ENCODE results near the gene G3BP2. TPM values are rescaled to one million over a fixed set of nuclear protein-coding genes. Genes with fewer than 3 reads are reported as not detected.
"Not testable (repeated sequence)": the region's sequence is repeated elsewhere in the genome, so short reads cannot be mapped to it uniquely, and the experiment has no call there.

G3BP2 gene
- polyA plus RNA-seq, 1 donor from 2014 or later: 332 TPM

DNA sequence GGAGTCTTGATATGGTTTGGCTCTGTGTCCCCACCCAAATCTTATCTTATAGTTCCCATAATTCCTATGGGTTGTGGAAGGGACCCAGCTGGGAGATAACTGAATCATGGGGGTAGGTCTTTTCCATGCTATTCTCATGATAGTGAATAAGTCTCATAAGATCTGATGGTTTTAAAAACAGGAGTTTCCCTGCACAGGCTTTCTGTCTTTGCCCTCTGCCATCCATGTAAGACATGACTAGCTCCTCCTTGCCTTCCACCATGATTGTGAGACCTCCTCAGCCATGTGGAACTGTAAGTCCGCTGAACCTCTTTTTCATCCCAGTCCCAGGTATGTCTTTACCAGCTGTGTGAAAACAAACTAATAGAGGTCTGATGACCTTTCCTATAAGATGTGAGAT lies 13.9 kb upstream of the G3BP2 start:
- not testable (repeated sequence) for H3K27me3 ChIP-seq (ENCODE audit: insufficient read depth, low read depth, low read length); H3K9me2 ChIP-seq (ENCODE audit: insufficient read depth, low read length); H3K9me3 ChIP-seq (ENCODE audit: low read length); H3K4me2 ChIP-seq (ENCODE audit: low read length); H3K4me3 ChIP-seq (ENCODE audit: low read length); H3K79me2 ChIP-seq (replicated peaks; ENCODE audit: insufficient read depth, low read length); H3F3A ChIP-seq (ENCODE audit: insufficient read depth, low read length, poor library complexity, severe bottlenecking); H3K27ac ChIP-seq (ENCODE audit: low read length); H2AFZ ChIP-seq (ENCODE audit: low read depth, low read length); H3K9ac ChIP-seq (ENCODE audit: low read length); H3K36me3 ChIP-seq (ENCODE audit: insufficient read depth, low read length); H4K20me1 ChIP-seq (ENCODE audit: insufficient read depth)

DNA sequence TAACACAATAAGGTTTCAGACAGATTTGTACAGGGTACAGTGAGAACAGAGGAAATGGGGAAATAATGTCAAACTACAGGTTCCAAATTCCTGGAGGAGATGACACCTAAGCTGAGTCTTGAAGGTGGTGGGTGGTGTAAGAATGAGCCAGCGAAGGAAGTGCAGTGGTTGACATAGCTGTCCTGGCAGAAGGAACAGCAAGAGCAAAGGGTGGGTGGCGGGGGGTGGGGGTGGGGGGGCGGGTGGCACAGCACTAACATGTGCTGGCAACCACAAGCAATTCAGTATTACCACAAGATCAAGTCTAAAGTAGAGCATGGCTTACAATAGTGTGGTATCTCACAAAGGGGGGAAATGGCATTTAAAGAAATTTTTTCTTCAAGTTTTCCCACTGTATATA lies 13.1 kb upstream of the G3BP2 start:
- Histone ChIP-seq H3K9me3 (ENCODE audit: low read length) (no peaks in the 10 kb centered on the region), H3F3A (ENCODE audit: insufficient read depth, low read length, poor library complexity, severe bottlenecking) (no peaks in the 10 kb centered on the region), H2AFZ (ENCODE audit: low read depth, low read length) (no peak overlapping the region), H3K9me2 (ENCODE audit: insufficient read depth, low read length) (no peaks in the 10 kb centered on the region), H4K20me1 (ENCODE audit: insufficient read depth) (no peaks in the 10 kb centered on the region), H3K36me3 (ENCODE audit: insufficient read depth, low read length) (no peaks in the 10 kb centered on the region), H3K9ac (ENCODE audit: low read length) (no peak overlapping the region), H3K4me2 (ENCODE audit: low read length) (no peak overlapping the region), H3K79me2 (replicated peaks; ENCODE audit: insufficient read depth, low read length) (no peaks in the 10 kb centered on the region), H3K27ac (ENCODE audit: low read length) (no peak overlapping the region), H3K4me3 (ENCODE audit: low read length) (no peak overlapping the region), H3K27me3 (ENCODE audit: insufficient read depth, low read depth, low read length) (no peaks in the 10 kb centered on the region)
- no peak for TF ChIP-seq MXI1 (conservative IDR thresholded peaks at IDR 0.05; ENCODE audit: poor library complexity, severe bottlenecking)
- TF ChIP-seq EZH2 (IDR thresholded peaks at IDR 0.05; ENCODE audit: borderline replicate concordance, insufficient read depth, low read length, poor library complexity, severe bottlenecking): no peak
- TF ChIP-seq TAF1 (IDR thresholded peaks at IDR 0.05; ENCODE audit: low read depth): no peak
- no peak for TF ChIP-seq RAD21 (conservative IDR thresholded peaks at IDR 0.05)
- no peak for TF ChIP-seq SMC3 (conservative IDR thresholded peaks at IDR 0.05; ENCODE audit: poor library complexity)
- TF ChIP-seq, protein P1, sequence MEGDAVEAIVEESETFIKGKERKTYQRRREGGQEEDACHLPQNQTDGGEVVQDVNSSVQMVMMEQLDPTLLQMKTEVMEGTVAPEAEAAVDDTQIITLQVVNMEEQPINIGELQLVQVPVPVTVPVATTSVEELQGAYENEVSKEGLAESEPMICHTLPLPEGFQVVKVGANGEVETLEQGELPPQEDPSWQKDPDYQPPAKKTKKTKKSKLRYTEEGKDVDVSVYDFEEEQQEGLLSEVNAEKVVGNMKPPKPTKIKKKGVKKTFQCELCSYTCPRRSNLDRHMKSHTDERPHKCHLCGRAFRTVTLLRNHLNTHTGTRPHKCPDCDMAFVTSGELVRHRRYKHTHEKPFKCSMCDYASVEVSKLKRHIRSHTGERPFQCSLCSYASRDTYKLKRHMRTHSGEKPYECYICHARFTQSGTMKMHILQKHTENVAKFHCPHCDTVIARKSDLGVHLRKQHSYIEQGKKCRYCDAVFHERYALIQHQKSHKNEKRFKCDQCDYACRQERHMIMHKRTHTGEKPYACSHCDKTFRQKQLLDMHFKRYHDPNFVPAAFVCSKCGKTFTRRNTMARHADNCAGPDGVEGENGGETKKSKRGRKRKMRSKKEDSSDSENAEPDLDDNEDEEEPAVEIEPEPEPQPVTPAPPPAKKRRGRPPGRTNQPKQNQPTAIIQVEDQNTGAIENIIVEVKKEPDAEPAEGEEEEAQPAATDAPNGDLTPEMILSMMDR (IDR thresholded peaks at IDR 0.05; ENCODE audit: poor library complexity, severe bottlenecking): no peak
- TF ChIP-seq EP300 (conservative IDR thresholded peaks at IDR 0.05; ENCODE audit: poor library complexity, severe bottlenecking): no peak
- TF ChIP-seq, protein P2, sequence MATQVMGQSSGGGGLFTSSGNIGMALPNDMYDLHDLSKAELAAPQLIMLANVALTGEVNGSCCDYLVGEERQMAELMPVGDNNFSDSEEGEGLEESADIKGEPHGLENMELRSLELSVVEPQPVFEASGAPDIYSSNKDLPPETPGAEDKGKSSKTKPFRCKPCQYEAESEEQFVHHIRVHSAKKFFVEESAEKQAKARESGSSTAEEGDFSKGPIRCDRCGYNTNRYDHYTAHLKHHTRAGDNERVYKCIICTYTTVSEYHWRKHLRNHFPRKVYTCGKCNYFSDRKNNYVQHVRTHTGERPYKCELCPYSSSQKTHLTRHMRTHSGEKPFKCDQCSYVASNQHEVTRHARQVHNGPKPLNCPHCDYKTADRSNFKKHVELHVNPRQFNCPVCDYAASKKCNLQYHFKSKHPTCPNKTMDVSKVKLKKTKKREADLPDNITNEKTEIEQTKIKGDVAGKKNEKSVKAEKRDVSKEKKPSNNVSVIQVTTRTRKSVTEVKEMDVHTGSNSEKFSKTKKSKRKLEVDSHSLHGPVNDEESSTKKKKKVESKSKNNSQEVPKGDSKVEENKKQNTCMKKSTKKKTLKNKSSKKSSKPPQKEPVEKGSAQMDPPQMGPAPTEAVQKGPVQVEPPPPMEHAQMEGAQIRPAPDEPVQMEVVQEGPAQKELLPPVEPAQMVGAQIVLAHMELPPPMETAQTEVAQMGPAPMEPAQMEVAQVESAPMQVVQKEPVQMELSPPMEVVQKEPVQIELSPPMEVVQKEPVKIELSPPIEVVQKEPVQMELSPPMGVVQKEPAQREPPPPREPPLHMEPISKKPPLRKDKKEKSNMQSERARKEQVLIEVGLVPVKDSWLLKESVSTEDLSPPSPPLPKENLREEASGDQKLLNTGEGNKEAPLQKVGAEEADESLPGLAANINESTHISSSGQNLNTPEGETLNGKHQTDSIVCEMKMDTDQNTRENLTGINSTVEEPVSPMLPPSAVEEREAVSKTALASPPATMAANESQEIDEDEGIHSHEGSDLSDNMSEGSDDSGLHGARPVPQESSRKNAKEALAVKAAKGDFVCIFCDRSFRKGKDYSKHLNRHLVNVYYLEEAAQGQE (IDR thresholded peaks at IDR 0.05; ENCODE audit: borderline replicate concordance): no peak
- no peak for TF ChIP-seq POLR2AphosphoS5 (IDR thresholded peaks at IDR 0.05)

DNA sequence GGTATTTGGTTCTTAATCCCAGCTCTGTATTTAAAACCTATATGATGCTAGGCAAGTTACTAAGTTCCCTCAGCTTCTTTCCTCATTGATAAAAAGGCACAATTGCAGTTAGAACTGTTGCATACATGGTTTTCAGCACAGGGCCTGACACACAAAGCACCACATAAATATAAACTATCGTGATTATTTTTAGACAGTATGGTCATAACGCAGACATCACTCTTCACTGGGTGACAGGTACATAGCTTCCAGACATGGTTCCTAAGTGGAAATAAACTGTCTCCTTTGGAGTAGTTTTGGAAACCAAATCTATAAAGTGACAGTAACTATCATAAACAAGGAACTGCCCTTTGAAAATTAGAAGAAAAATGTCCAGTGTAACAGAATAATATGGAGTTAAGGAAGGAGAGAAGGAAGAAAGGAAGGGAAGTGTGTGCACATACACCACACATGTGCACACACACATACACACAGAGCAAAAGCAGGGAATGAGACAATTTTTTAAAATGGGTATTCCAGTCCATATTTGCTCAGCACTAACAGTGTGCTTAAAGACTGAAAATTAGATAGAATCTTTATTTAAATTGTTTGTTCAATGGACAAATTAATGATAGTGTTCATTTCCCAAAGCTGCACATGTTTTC lies 12.5 kb upstream of the G3BP2 start:
- Histone ChIP-seq H3K79me2 (replicated peaks; ENCODE audit: insufficient read depth, low read length) (no peaks in the 10 kb centered on the region), H3K27ac (ENCODE audit: low read length) (no peak overlapping the region), H3K4me2 (ENCODE audit: low read length) (no peak overlapping the region), H3K9me3 (ENCODE audit: low read length) (no peaks in the 10 kb centered on the region), H3K4me3 (ENCODE audit: low read length) (no peak overlapping the region), H3K36me3 (ENCODE audit: insufficient read depth, low read length) (no peaks in the 10 kb centered on the region), H3K27me3 (ENCODE audit: insufficient read depth, low read depth, low read length) (no peaks in the 10 kb centered on the region), H2AFZ (ENCODE audit: low read depth, low read length) (no peak overlapping the region), H3F3A (ENCODE audit: insufficient read depth, low read length, poor library complexity, severe bottlenecking) (no peaks in the 10 kb centered on the region), H4K20me1 (ENCODE audit: insufficient read depth) (no peaks in the 10 kb centered on the region), H3K9me2 (ENCODE audit: insufficient read depth, low read length) (no peaks in the 10 kb centered on the region), H3K9ac (ENCODE audit: low read length) (no peak overlapping the region)
- no peak for TF ChIP-seq RAD21 (conservative IDR thresholded peaks at IDR 0.05)
- no peak for TF ChIP-seq SMC3 (conservative IDR thresholded peaks at IDR 0.05; ENCODE audit: poor library complexity)
- TF ChIP-seq EP300 (conservative IDR thresholded peaks at IDR 0.05; ENCODE audit: poor library complexity, severe bottlenecking): no peak
- no peak for TF ChIP-seq TAF1 (IDR thresholded peaks at IDR 0.05; ENCODE audit: low read depth)
- TF ChIP-seq EZH2 (IDR thresholded peaks at IDR 0.05; ENCODE audit: borderline replicate concordance, insufficient read depth, low read length, poor library complexity, severe bottlenecking): no peak
- TF ChIP-seq, protein P1 (IDR thresholded peaks at IDR 0.05; ENCODE audit: poor library complexity, severe bottlenecking): no peak
- TF ChIP-seq, protein P2 (IDR thresholded peaks at IDR 0.05; ENCODE audit: borderline replicate concordance): no peak
- TF ChIP-seq MXI1 (conservative IDR thresholded peaks at IDR 0.05; ENCODE audit: poor library complexity, severe bottlenecking): no peak
- no peak for TF ChIP-seq POLR2AphosphoS5 (IDR thresholded peaks at IDR 0.05)

Measured in neural cell (in vitro differentiated cells).